A673 (cell line): ENCODE data around the gene SAG. TPM values are rescaled to one million over a fixed set of nuclear protein-coding genes. Genes with fewer than 3 reads are reported as not detected.
"Not testable (repeated sequence)": the region's sequence is repeated elsewhere in the genome, so short reads cannot be mapped to it uniquely, and the experiment has no call there.

ENCODE experiments used
- BruUV-seq: library from RNA; stranded (reverse); fragments of 400-500 nt; replicated peaks from 2 replicates; lab custom pipeline; 2021; lab: Mats Ljungman, UMichigan
- CTCF ChIA-PET: fragments of 300-600 bp; sonication (Branson Sonifier 250); formaldehyde crosslinking; loops from one replicate; lab custom pipeline; 2022; ENCODE audit warnings: antibody characterized with exemption; lab: Charles Lee
- POLR2A ChIA-PET: fragments of 300-600 bp; sonication (Branson Sonifier 250); formaldehyde crosslinking; loops from one replicate; lab custom pipeline; 2022; ENCODE audit warnings: antibody characterized with exemption; ENCODE audit not compliant: low non-redundant PET; lab: Charles Lee
- DNase-seq: peaks from one replicate; pipeline ENCODE4 v3.0.0-alpha.2; 2015; ENCODE audit warnings: low spot score
- H3K27ac ChIP-seq: fragments of 200-600 bp; sonication (generic); 2 replicates; pipeline ENCODE4 v1.5.1; 2016; ENCODE audit warnings: mixed run types, low read depth, mild to moderate bottlenecking, mixed read lengths, antibody characterized with exemption, low read length; ENCODE audit not compliant: poor library complexity, severe bottlenecking
- H3K27me3 ChIP-seq: fragments of 200-600 bp; sonication (generic); replicated peaks from 2 replicates; pipeline ENCODE4 v1.6.1; 2017; ENCODE audit warnings: mixed run types, low read depth, mild to moderate bottlenecking, mixed read lengths, antibody characterized with exemption, low read length; ENCODE audit not compliant: insufficient read depth, poor library complexity
- H3K36me3 ChIP-seq: fragments of 200-600 bp; sonication (generic); 2 replicates; pipeline ENCODE4 v1.6.1; 2016; ENCODE audit warnings: mixed run types, mild to moderate bottlenecking, mixed read lengths, antibody characterized with exemption, low read length; ENCODE audit not compliant: insufficient read depth, poor library complexity, severe bottlenecking
- H3K4me1 ChIP-seq: fragments of 200-600 bp; sonication (generic); 2 replicates; pipeline ENCODE4 v1.6.1; 2017; ENCODE audit warnings: mixed run types, mild to moderate bottlenecking, mixed read lengths, antibody characterized with exemption, low read length; ENCODE audit not compliant: insufficient read depth, poor library complexity, severe bottlenecking
- H3K4me3 ChIP-seq: fragments of 200-600 bp; sonication (generic); 2 replicates; pipeline ENCODE4 v1.5.1; 2016; ENCODE audit warnings: low read depth, mixed run types, mild to moderate bottlenecking, mixed read lengths, low read length; ENCODE audit not compliant: poor library complexity, severe bottlenecking
- H3K9me3 ChIP-seq: fragments of 200-600 bp; sonication (generic); 2 replicates; pipeline ENCODE4 v1.6.1; 2016; ENCODE audit warnings: mixed run types, low read depth, mild to moderate bottlenecking, mixed read lengths, antibody characterized with exemption, low read length; ENCODE audit not compliant: poor library complexity, severe bottlenecking
- CTCF ChIP-seq: fragments of 300-800, 200-600 bp; sonication (generic); conservative IDR thresholded peaks from 2 replicates; pipeline ENCODE4 v1.5.1; 2017; ENCODE audit warnings: low read depth, mild to moderate bottlenecking, antibody characterized with exemption, low read length, moderate library complexity, mixed read lengths
- EZH2 ChIP-seq: fragments of 200-600 bp; sonication (generic); IDR thresholded peaks from 2 replicates; pipeline ENCODE4 v1.6.1; 2017; ENCODE audit warnings: borderline replicate concordance, low read depth, mild to moderate bottlenecking, mixed read lengths, antibody characterized with exemption, low read length; ENCODE audit not compliant: poor library complexity, severe bottlenecking
- intact Hi-C: fragments of 100-400 bp; cut with micrococcal nuclease; formaldehyde crosslinking; loops from one replicate; pipeline ENCODE4 v1.10.0; 2022; ENCODE audit not compliant: unreplicated experiment
- total RNA-seq: library from RNA; stranded (reverse); gene quantifications from 2 replicates; pipeline ENCODE4 v1.2.3, GENCODE V29; 2021

The SAG gene
- total RNA-seq, 1 experiment from 2014 or later = 1.3 TPM

GRCh38 chr2:233334915-233335314 is 27.3 kb downstream of the SAG start:
- H3K27me3 ChIP-seq = no peaks in the 10 kb centered on the region
- H3K4me3 ChIP-seq = no peak overlapping the region
- peaks cover 31% of the 10 kb centered on the region for H3K4me1 ChIP-seq
- POLR2A ChIA-PET = no interaction called here
- intact Hi-C loops = no loop called here
- no peak overlapping the region for H3K27ac ChIP-seq
- H3K36me3 ChIP-seq = no peaks in the 10 kb centered on the region
- DNase-seq = no peak
- no peaks in the 10 kb centered on the region for H3K9me3 ChIP-seq
- CTCF ChIA-PET = no interaction called here
- BruUV-seq = no TSS peak
- TF ChIP-seq EZH2 = no peak
- TF ChIP-seq CTCF = no peak

GRCh38 chr2:233336091-233336490 is 28.5 kb downstream of the SAG start:
- peaks cover 20% of the 10 kb centered on the region for H3K4me1 ChIP-seq
- POLR2A ChIA-PET, H3K27ac ChIP-seq, H3K27me3 ChIP-seq, H3K4me3 ChIP-seq, H3K9me3 ChIP-seq, DNase-seq, CTCF ChIA-PET, BruUV-seq, H3K36me3 ChIP-seq, intact Hi-C loops: not testable (repeated sequence)

- Histone ChIP-seq H3K27me3 (no peaks in the 10 kb centered on the region), H3K9me3 (no peaks in the 10 kb centered on the region), H3K36me3 (no peaks in the 10 kb centered on the region), H3K4me1 (peaks cover 17% of the 10 kb centered on the region), H3K27ac (no peak overlapping the region), H3K4me3 (no peak overlapping the region)
- intact Hi-C loops = no loop called here
- CTCF ChIA-PET = interaction anchor here (0.6 kb wide), 1 partner anchor 282 kb away, joined by 5 read pairs; no protein-coding TSS in a partner anchor
- no peak for DNase-seq
- TF ChIP-seq CTCF (no peak), EZH2 (no peak)
- BruUV-seq = no TSS peak
- POLR2A ChIA-PET = no interaction called here
Measured at GRCh38 chr2:233336541-233336940, 28.9 kb downstream of the SAG start.

- H3K4me1 ChIP-seq = peaks cover 9% of the 10 kb centered on the region
- ChIA-PET CTCF (no interaction called here), POLR2A (no interaction called here)
- H3K9me3 ChIP-seq = no peaks in the 10 kb centered on the region
- TF ChIP-seq CTCF (no peak), EZH2 (no peak)
- BruUV-seq = no TSS peak
- H3K36me3 ChIP-seq = no peaks in the 10 kb centered on the region
- no peak overlapping the region for H3K27ac ChIP-seq
- H3K4me3 ChIP-seq = no peak overlapping the region
- H3K27me3 ChIP-seq = no peaks in the 10 kb centered on the region
- intact Hi-C loops = no loop called here
- DNase-seq = no peak
Measured at GRCh38 chr2:233338046-233338445, 30.4 kb downstream of the SAG start.
